Fibroblast of skin of scalp (primary cell): ENCODE results near the gene PIP4K2A.

Experiments
- DNase-seq: peaks from one replicate; pipeline ENCODE4 v3.0.0-alpha.2; 2013

Gene PIP4K2A

GRCh38 chr10:22665329-22665728, 49.0 kb downstream of the PIP4K2A start:
- no peak for DNase-seq

GRCh38 chr10:22662733-22663330, 51.5 kb downstream of the PIP4K2A start:
- no peak for DNase-seq

- no peak for DNase-seq
Measured at GRCh38 chr10:22659866-22660265, 54.5 kb downstream of the PIP4K2A start.

- peak; percentile 48 for DNase-seq
Measured at GRCh38 chr10:22658745-22659410, 55.5 kb downstream of the PIP4K2A start.

- DNase-seq: peak; percentile 58
Measured at GRCh38 chr10:22657566-22658225, 56.7 kb downstream of the PIP4K2A start.

- DNase-seq: no peak
Measured at GRCh38 chr10:22657024-22657423, 57.4 kb downstream of the PIP4K2A start.

- DNase-seq: no peak
Measured at GRCh38 chr10:22656036-22656435, 58.3 kb downstream of the PIP4K2A start.

GRCh38 chr10:22655312-22655981, 58.9 kb downstream of the PIP4K2A start:
- peak; percentile 78 for DNase-seq

- DNase-seq: no peak
Measured at GRCh38 chr10:22652988-22653481, 61.3 kb downstream of the PIP4K2A start.

GRCh38 chr10:22651276-22651980, 63.0 kb downstream of the PIP4K2A start:
- no peak for DNase-seq

- DNase-seq: no peak
Measured at GRCh38 chr10:22649994-22650393, 64.4 kb downstream of the PIP4K2A start.

- DNase-seq: no peak
Measured at GRCh38 chr10:22649390-22649841, 65.0 kb downstream of the PIP4K2A start.

- peak; percentile 85 for DNase-seq
Measured at GRCh38 chr10:22648547-22648961, 65.8 kb downstream of the PIP4K2A start.

- DNase-seq: peak; percentile 38
Measured at GRCh38 chr10:22647244-22647643, 67.1 kb downstream of the PIP4K2A start.

GRCh38 chr10:22646388-22646853, 68.0 kb downstream of the PIP4K2A start:
- no peak for DNase-seq

GRCh38 chr10:22644222-22644621, 70.2 kb downstream of the PIP4K2A start:
- DNase-seq: no peak

GRCh38 chr10:22643775-22644174, 70.6 kb downstream of the PIP4K2A start:
- DNase-seq: no peak

GRCh38 chr10:22643116-22643515, 71.3 kb downstream of the PIP4K2A start:
- no peak for DNase-seq

GRCh38 chr10:22641743-22642142, 72.6 kb downstream of the PIP4K2A start:
- DNase-seq: no peak

GRCh38 chr10:22640359-22640758, 74.0 kb downstream of the PIP4K2A start:
- DNase-seq: no peak

- no peak for DNase-seq
Measured at GRCh38 chr10:22638863-22639262, 75.5 kb downstream of the PIP4K2A start.

GRCh38 chr10:22637491-22637890, 76.9 kb downstream of the PIP4K2A start:
- no peak for DNase-seq
